ENCODE measurements around the gene TIGAR.

TIGAR gene

DNA sequence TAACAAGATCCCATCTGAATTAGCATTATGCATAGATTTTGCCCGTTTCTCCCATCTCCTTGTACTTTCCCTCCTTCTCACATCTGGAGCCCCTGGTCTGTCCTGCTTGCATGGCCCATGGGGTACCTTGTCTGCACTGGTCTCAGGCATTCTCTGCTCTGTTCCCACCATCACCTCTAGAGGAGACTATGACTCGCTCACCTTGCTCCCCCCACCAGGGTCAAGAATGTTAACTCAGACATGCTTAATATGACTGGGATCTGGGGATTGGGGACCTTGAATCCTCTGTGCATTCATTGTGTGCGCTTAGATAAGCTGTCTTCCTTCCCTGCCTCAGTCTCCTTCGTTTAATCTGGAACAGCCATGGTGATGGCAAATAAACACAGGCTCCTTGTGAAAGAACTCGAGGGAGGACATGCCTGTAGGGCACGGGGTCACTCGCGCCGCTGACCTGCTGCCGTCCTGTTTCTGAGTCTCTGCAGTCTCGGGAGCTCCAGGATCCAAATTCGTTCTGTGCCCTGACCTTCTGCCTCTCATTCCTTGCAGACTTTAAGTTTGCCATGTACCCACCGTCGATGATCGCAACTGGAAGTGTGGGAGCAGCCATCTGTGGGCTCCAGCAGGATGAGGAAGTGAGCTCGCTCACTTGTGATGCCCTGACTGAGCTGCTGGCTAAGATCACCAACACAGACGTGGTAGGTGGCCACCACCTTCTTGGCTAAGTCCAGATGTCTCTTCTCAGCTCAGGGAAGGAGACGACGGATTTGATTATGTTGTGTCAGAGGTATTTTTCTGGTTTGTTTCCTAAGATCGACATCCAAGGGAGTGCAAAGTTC is 32.5 kb upstream of the TIGAR start:
- DNase-seq (ENCODE audit: low read depth), result no peak
- TF ChIP-seq, protein P1, sequence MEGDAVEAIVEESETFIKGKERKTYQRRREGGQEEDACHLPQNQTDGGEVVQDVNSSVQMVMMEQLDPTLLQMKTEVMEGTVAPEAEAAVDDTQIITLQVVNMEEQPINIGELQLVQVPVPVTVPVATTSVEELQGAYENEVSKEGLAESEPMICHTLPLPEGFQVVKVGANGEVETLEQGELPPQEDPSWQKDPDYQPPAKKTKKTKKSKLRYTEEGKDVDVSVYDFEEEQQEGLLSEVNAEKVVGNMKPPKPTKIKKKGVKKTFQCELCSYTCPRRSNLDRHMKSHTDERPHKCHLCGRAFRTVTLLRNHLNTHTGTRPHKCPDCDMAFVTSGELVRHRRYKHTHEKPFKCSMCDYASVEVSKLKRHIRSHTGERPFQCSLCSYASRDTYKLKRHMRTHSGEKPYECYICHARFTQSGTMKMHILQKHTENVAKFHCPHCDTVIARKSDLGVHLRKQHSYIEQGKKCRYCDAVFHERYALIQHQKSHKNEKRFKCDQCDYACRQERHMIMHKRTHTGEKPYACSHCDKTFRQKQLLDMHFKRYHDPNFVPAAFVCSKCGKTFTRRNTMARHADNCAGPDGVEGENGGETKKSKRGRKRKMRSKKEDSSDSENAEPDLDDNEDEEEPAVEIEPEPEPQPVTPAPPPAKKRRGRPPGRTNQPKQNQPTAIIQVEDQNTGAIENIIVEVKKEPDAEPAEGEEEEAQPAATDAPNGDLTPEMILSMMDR (IDR thresholded peaks at IDR 0.05; ENCODE audit: low read length, missing control alignments), result no peak

GRCh38 chr12:4289231-4289878 is 31.7 kb upstream of the TIGAR start:
- TF ChIP-seq, protein P1 (IDR thresholded peaks at IDR 0.05; ENCODE audit: low read length, missing control alignments), result no peak
- no peak for DNase-seq (ENCODE audit: low read depth)
- no peak overlapping the region for H3K4me3 ChIP-seq (replicated peaks; ENCODE audit: low read depth, low read length)

More for the DNA sequence above, 32.5 kb upstream of the TIGAR start:
- no peak overlapping the region for H3K4me3 ChIP-seq (replicated peaks; ENCODE audit: low read depth, low read length)

DNA sequence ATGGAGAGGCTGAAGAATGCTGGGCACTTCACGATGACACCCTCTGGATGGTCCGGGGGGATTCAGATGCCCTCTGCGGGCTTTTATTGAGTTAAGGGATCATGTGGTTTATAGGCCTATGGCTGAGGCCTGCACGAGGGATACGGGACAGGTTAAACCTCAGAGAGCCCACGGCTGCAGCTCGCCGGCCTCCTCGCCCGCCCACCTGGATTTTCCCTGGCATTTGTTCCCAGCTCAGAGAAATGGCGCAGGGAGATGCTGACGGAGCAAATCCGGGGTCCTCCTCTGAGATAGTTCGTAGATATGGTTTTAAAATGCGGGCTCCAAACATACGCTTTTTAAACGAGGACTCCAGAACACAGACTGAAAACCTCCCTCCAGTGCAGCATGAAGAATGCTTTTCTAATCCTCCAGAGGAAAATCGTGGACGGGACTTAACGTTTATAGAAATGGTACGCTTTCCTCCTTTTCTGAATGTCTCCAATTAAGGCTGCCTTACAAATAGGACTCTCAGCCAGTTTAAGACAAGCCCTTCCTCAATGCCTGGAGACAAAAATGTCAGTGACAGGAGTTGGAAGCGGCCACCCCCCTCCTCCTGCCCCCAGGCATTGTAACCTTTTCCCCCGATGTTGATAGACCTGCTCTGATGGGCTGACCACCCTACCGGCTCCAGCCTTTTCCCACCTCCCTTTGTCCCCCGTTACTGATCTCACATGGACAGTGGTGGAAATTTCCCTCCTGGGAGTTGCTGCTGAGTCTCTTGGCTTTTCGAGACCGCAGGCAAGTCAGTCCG is 30.8 kb upstream of the TIGAR start:
- H3K4me3 ChIP-seq (replicated peaks; ENCODE audit: low read depth, low read length), result no peak overlapping the region
- no peak for DNase-seq (ENCODE audit: low read depth)
- TF ChIP-seq, protein P1 (IDR thresholded peaks at IDR 0.05; ENCODE audit: low read length, missing control alignments), result no peak

GRCh38 chr12:4292341-4293073 is 28.5 kb upstream of the TIGAR start:
- no peak overlapping the region for H3K4me3 ChIP-seq (replicated peaks; ENCODE audit: low read depth, low read length)
- TF ChIP-seq, protein P1 (IDR thresholded peaks at IDR 0.05; ENCODE audit: low read length, missing control alignments), result no peak
- no peak for DNase-seq (ENCODE audit: low read depth)

- TF ChIP-seq, protein P1 (IDR thresholded peaks at IDR 0.05; ENCODE audit: low read length, missing control alignments), result no peak
- H3K4me3 ChIP-seq (replicated peaks; ENCODE audit: low read depth, low read length), result no peak overlapping the region
- no peak for DNase-seq (ENCODE audit: low read depth)
Observed at GRCh38 chr12:4293299-4293965, 27.6 kb upstream of the TIGAR start.

DNA sequence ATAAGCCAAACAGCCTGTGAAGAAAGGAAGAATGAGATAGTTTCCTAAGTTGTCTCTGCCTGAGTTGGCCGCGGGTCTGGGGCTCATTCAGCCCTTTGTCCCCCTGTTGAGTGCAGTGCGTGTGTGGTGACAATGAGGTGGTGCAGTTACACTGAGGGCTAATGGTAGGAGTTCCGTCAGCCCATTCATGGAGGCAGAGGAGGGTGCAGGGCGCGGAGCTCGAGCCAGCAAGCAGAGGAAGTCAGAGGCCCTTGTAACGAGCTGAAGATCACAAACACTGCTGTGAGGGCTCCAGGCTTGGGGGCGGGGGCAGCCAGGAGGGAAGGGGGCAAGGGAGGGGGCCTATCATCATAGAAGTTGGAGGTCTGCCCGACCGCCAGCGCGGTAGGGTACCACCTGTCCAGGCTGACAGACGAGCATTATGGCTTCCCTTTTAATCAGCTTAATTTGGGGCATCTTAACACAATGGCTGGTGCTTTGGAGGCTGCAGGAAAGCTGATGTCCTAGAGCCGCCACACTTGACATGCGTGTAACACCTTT is 27.0 kb upstream of the TIGAR start:
- DNase-seq (ENCODE audit: low read depth), result no peak
- H3K4me3 ChIP-seq (replicated peaks; ENCODE audit: low read depth, low read length), result no peak overlapping the region
- TF ChIP-seq, protein P1 (IDR thresholded peaks at IDR 0.05; ENCODE audit: low read length, missing control alignments), result no peak
